K562 (cell line): ENCODE measurements around the gene IRS1. TPM values are rescaled to one million over a fixed set of nuclear protein-coding genes. Genes with fewer than 3 reads are reported as not detected.
A peak's percentile ranks its signal among the peaks of the same experiment; 100 is the strongest.

Experiments
- ETS1 ChIP-seq: conservative IDR thresholded peaks from 2 replicates; pipeline ENCODE4 v1.6.1; 2011; ENCODE audit warnings: low read depth, mild to moderate bottlenecking, low read length; ENCODE audit not compliant: control insufficient read depth
- MLLT1 ChIP-seq, 2 experiments: fragments of 450-650 bp; IDR thresholded peaks; 2 replicates each; pipeline ENCODE4 v1.6.1; 2016
- MXI1 ChIP-seq: IDR thresholded peaks from 2 replicates; pipeline ENCODE4 v1.6.1; 2011; ENCODE audit warnings: low read depth, mild to moderate bottlenecking, improper control_type of control experiment, low read length
- NCOA6 ChIP-seq: fragments of 450-650 bp; IDR thresholded peaks from 2 replicates; pipeline ENCODE4 v1.6.1; 2017; ENCODE audit warnings: mild to moderate bottlenecking
- NKRF ChIP-seq: fragments of 450-650 bp; IDR thresholded peaks from 2 replicates; pipeline ENCODE4 v1.6.1; 2016; ENCODE audit warnings: borderline replicate concordance
- POLR2H ChIP-seq: IDR thresholded peaks from 2 replicates; pipeline ENCODE4 v1.6.1; 2016; ENCODE audit warnings: missing genetic modification characterization, low read depth, mild to moderate bottlenecking, control low read depth, missing compliant biosample characterization, moderate library complexity
- RERE ChIP-seq: sonication (generic); formaldehyde crosslinking; IDR thresholded peaks from 2 replicates; pipeline ENCODE4 v1.8.0; 2023; ENCODE audit warnings: missing genetic modification reagents, mild to moderate bottlenecking, borderline replicate concordance
- ZNF518B ChIP-seq: fragments of 250-450 bp; sonication (Bioruptor Pico); IDR thresholded peaks from 2 replicates; pipeline ENCODE4 v1.5.0; 2021; ENCODE audit warnings: mild to moderate bottlenecking, moderate library complexity
- polyA plus RNA-seq, 8 experiments: library from polyadenylated mRNA; depleted of rRNA in 4 of 8; stranded (reverse) in 5 of 8; unstranded in 3 of 8; fragments of >200 nt; fragmentation: Nextera tagmentation in 2 of 8; fragmentation: Illumina TruSeq in 1 of 8; extraction: Ambion mirVana in 2 of 8; extraction: Trizol in 1 of 8; gene quantifications; 2 replicates each; pipeline versions ENCODE4 v1.2.1 to v1.2.3, GENCODE V29; 2011 to 2014; ENCODE audit warnings: inconsistent platforms in 1 of 8, missing spikeins in 1 of 8
- total RNA-seq, 7 experiments: library from RNA; depleted of rRNA in 6 of 7; stranded (reverse); fragments of >200 nt in 6 of 7; fragmentation: Illumina TruSeq in 2 of 7; extraction: Trizol in 2 of 7; gene quantifications; 2 replicates each; pipeline versions ENCODE4 v1.2.1 to v1.2.3, GENCODE V29; 2011 to 2021; ENCODE audit warnings: low replicate concordance in 1 of 7

The IRS1 gene
- total and polyA plus RNA-seq, 9 of the 15 experiments (the other 6 are each of a cell fraction or from before 2014, with no cell fraction given): under 0.01 to 0.31 (median 0.08) TPM; not detected in 1

GRCh38 chr2:226835796-226836547 lies 36.4 kb upstream of the IRS1 start, which contains the start of gene RHBDD1 (continued):
- TF ChIP-seq RERE (no peak), MXI1 (peak; percentile 33; the same call in 1 of the 2 replicates), NKRF (peak; percentile 50; the same call in 1 of the 2 replicates), POLR2H (tag) (peak; percentile 78), ETS1 (peak; percentile 16; the same call in 1 of the 2 replicates), MLLT1 (IDR thresholded peaks at IDR 0.05) (peak; percentile 17 to 68; a peak in 1 of 4 replicates), NCOA6 (peak; percentile 95), ZNF518B (CRISPR knock-in tag) (no peak)
